ENCODE measurements around the gene PTPRT. TPM values are rescaled to one million over a fixed set of nuclear protein-coding genes. Genes with fewer than 3 reads are reported as not detected.

PTPRT gene
- total and polyA plus RNA-seq, 2 of the 13 experiments (the other 11 are each of a cell fraction or from before 2014, with no cell fraction given): under 0.01 to 0.09 TPM

- no peak for TF ChIP-seq ZNF770 (CRISPR knock-in tag; IDR thresholded peaks at IDR 0.05)
- TF ChIP-seq ZNF280D (CRISPR knock-in tag; IDR thresholded peaks at IDR 0.05): no peak
- TF ChIP-seq ZSCAN5A (CRISPR knock-in tag; IDR thresholded peaks at IDR 0.05; ENCODE audit: borderline replicate concordance): peak; percentile 51; the same call in 1 of the 2 replicates
- no peak for TF ChIP-seq EZH2 (conservative IDR thresholded peaks at IDR 0.05; ENCODE audit: low read depth, low read length)
- no peak for TF ChIP-seq ZFY (CRISPR knock-in tag; IDR thresholded peaks at IDR 0.05)
- no peak for TF ChIP-seq ARNTL (CRISPR knock-in tag; IDR thresholded peaks at IDR 0.05)
- TF ChIP-seq REST (IDR thresholded peaks at IDR 0.05; ENCODE audit: borderline replicate concordance in 1 of 2, low read depth in 1 of 2, low read length in 2 of 2): no peak
- TF ChIP-seq RERE (CRISPR knock-in tag; IDR thresholded peaks at IDR 0.05; ENCODE audit: low read depth): no peak
- TF ChIP-seq HNRNPUL1 (IDR thresholded peaks at IDR 0.05; ENCODE audit: low read depth, low read length): peak; percentile 97
- no peak for TF ChIP-seq ZNF841 (CRISPR knock-in tag; IDR thresholded peaks at IDR 0.05; ENCODE audit: borderline replicate concordance)
Measured at GRCh38 chr20:42134265-42135098, 1055.2 kb downstream of the PTPRT start (continued).
